ENCODE results near the gene CRYGC. TPM values are rescaled to one million over a fixed set of nuclear protein-coding genes. Genes with fewer than 3 reads are reported as not detected.
A peak's percentile ranks its signal among the peaks of the same experiment; 100 is the strongest.

CRYGC gene
- total RNA-seq, 1 donor from 2014 or later, result not detected

- Mint-ChIP-seq H3K27ac (ENCODE audit: unreplicated experiment) (no peak overlapping the region), H3K4me1 (ENCODE audit: low read depth, unreplicated experiment) (peaks cover 3% of the 10 kb centered on the region), H3K36me3 (ENCODE audit: low read depth, unreplicated experiment) (no peaks in the 10 kb centered on the region), H3K27me3 (ENCODE audit: low read depth, unreplicated experiment) (peaks cover 4% of the 10 kb centered on the region), H3K4me3 (ENCODE audit: unreplicated experiment) (no peak overlapping the region), H3K9me3 (ENCODE audit: unreplicated experiment) (no peaks in the 10 kb centered on the region)
- H3K9ac ChIP-seq (ENCODE audit: low read length), result no peak overlapping the region
- FAIRE-seq, result no peak
- H3K36me3 ChIP-seq (ENCODE audit: insufficient read depth, low read length), result no peaks in the 10 kb centered on the region
- H3K4me3 ChIP-seq (ENCODE audit: insufficient read depth, low read depth, low read length), result no peak overlapping the region
- DNase-seq (ENCODE audit: low read depth), result no peak
- no peaks in the 10 kb centered on the region for H3K79me2 ChIP-seq (ENCODE audit: insufficient read depth, low read length)
- H3K4me2 ChIP-seq (ENCODE audit: low read length), result no peak overlapping the region
- H3K4me1 ChIP-seq (ENCODE audit: insufficient read depth, low read length), result no peaks in the 10 kb centered on the region
- H2AFZ ChIP-seq (ENCODE audit: low read depth, low read length), result no peak overlapping the region
- no peak overlapping the region for H3K27ac ChIP-seq (ENCODE audit: low read depth, low read length)
- no peaks in the 10 kb centered on the region for H4K20me1 ChIP-seq (ENCODE audit: insufficient read depth, low read length)
- TF ChIP-seq EZH2 (IDR thresholded peaks at IDR 0.05; ENCODE audit: insufficient read depth, low read length) (no peak), CTCF (IDR thresholded peaks at IDR 0.05; ENCODE audit: insufficient read depth, low read depth, low read length) (no peak)
- H3K9me3 ChIP-seq (ENCODE audit: insufficient read depth, low read depth, low read length), result no peaks in the 10 kb centered on the region
- H3K27me3 ChIP-seq (ENCODE audit: insufficient read depth, low read length), result no peaks in the 10 kb centered on the region
These were observed 33.5 kb downstream of the CRYGC start for GRCh38 chr2:208096080-208096479.

GRCh38 chr2:208093128-208093527 lies 36.5 kb downstream of the CRYGC start:
- Histone ChIP-seq H3K4me2 (ENCODE audit: low read length) (no peak overlapping the region), H4K20me1 (ENCODE audit: insufficient read depth, low read length) (no peaks in the 10 kb centered on the region), H3K79me2 (ENCODE audit: insufficient read depth, low read length) (no peaks in the 10 kb centered on the region), H3K27ac (ENCODE audit: low read depth, low read length) (no peak overlapping the region), H3K9me3 (ENCODE audit: insufficient read depth, low read depth, low read length) (no peaks in the 10 kb centered on the region), H3K36me3 (ENCODE audit: insufficient read depth, low read length) (no peaks in the 10 kb centered on the region), H3K9ac (ENCODE audit: low read length) (no peak overlapping the region), H2AFZ (ENCODE audit: low read depth, low read length) (no peak overlapping the region), H3K4me1 (ENCODE audit: insufficient read depth, low read length) (no peaks in the 10 kb centered on the region), H3K27me3 (ENCODE audit: insufficient read depth, low read length) (no peaks in the 10 kb centered on the region), H3K4me3 (ENCODE audit: insufficient read depth, low read depth, low read length) (no peak overlapping the region)
- DNase-seq (ENCODE audit: low read depth) (no peak), FAIRE-seq (no peak)
- H3K4me1 Mint-ChIP-seq (ENCODE audit: low read depth, unreplicated experiment), result peaks cover 3% of the 10 kb centered on the region
- no peaks in the 10 kb centered on the region for H3K36me3 Mint-ChIP-seq (ENCODE audit: low read depth, unreplicated experiment)
- no peak for TF ChIP-seq EZH2 (IDR thresholded peaks at IDR 0.05; ENCODE audit: insufficient read depth, low read length)
- TF ChIP-seq CTCF (IDR thresholded peaks at IDR 0.05; ENCODE audit: insufficient read depth, low read depth, low read length), result no peak
- no peaks in the 10 kb centered on the region for H3K9me3 Mint-ChIP-seq (ENCODE audit: unreplicated experiment)
- H3K27me3 Mint-ChIP-seq (ENCODE audit: low read depth, unreplicated experiment), result peaks cover 4% of the 10 kb centered on the region
- H3K4me3 Mint-ChIP-seq (ENCODE audit: unreplicated experiment), result no peak overlapping the region
- H3K27ac Mint-ChIP-seq (ENCODE audit: unreplicated experiment), result no peak overlapping the region

GRCh38 chr2:208092093-208092832 lies 37.4 kb downstream of the CRYGC start:
- Histone ChIP-seq H3K4me2 (ENCODE audit: low read length) (no peak overlapping the region), H3K9me3 (ENCODE audit: insufficient read depth, low read depth, low read length) (no peaks in the 10 kb centered on the region), H3K27ac (ENCODE audit: low read depth, low read length) (no peak overlapping the region), H3K79me2 (ENCODE audit: insufficient read depth, low read length) (no peaks in the 10 kb centered on the region), H3K36me3 (ENCODE audit: insufficient read depth, low read length) (no peaks in the 10 kb centered on the region), H3K9ac (ENCODE audit: low read length) (no peak overlapping the region), H3K4me3 (ENCODE audit: insufficient read depth, low read depth, low read length) (no peak overlapping the region), H4K20me1 (ENCODE audit: insufficient read depth, low read length) (no peaks in the 10 kb centered on the region), H3K4me1 (ENCODE audit: insufficient read depth, low read length) (no peaks in the 10 kb centered on the region), H2AFZ (ENCODE audit: low read depth, low read length) (no peak overlapping the region), H3K27me3 (ENCODE audit: insufficient read depth, low read length) (no peaks in the 10 kb centered on the region)
- H3K4me3 Mint-ChIP-seq (ENCODE audit: unreplicated experiment), result no peak overlapping the region
- peaks cover 3% of the 10 kb centered on the region for H3K4me1 Mint-ChIP-seq (ENCODE audit: low read depth, unreplicated experiment)
- TF ChIP-seq CTCF (IDR thresholded peaks at IDR 0.05; ENCODE audit: insufficient read depth, low read depth, low read length), result no peak
- TF ChIP-seq EZH2 (IDR thresholded peaks at IDR 0.05; ENCODE audit: insufficient read depth, low read length), result no peak
- no peaks in the 10 kb centered on the region for H3K9me3 Mint-ChIP-seq (ENCODE audit: unreplicated experiment)
- peak; percentile 14 for DNase-seq (ENCODE audit: low read depth)
- H3K36me3 Mint-ChIP-seq (ENCODE audit: low read depth, unreplicated experiment), result no peaks in the 10 kb centered on the region
- no peak overlapping the region for H3K27ac Mint-ChIP-seq (ENCODE audit: unreplicated experiment)
- H3K27me3 Mint-ChIP-seq (ENCODE audit: low read depth, unreplicated experiment), result peaks cover 4% of the 10 kb centered on the region
- no peak for FAIRE-seq

Measured in astrocyte (in vitro differentiated cells and primary cell).